SU-DHL-6 (cell line): ENCODE data around the gene NPY1R.

Source experiments
- H2AFZ ChIP-seq: fragments of 200-600 bp; sonication (generic); 2 replicates; pipeline ENCODE4 v1.6.1; 2014; ENCODE audit warnings: low read depth, mild to moderate bottlenecking, moderate library complexity, mixed read lengths, antibody characterized with exemption, low read length; ENCODE audit not compliant: severe bottlenecking
- H3F3A ChIP-seq: fragments of 200-600 bp; shearing (Covaris generic); 2 replicates; pipeline ENCODE4 v1.6.0; 2016; ENCODE audit warnings: antibody characterized with exemption, mild to moderate bottlenecking; ENCODE audit not compliant: insufficient read depth
- H3K27ac ChIP-seq: fragments of 200-600 bp; sonication (generic); 2 replicates; pipeline ENCODE4 v1.5.1; 2016; ENCODE audit warnings: low read depth, mild to moderate bottlenecking, low read length, moderate library complexity, mixed read lengths
- H3K27me3 ChIP-seq: fragments of 200-600 bp; sonication (generic), shearing (Covaris generic); 2 replicates; pipeline ENCODE4 v1.6.0; 2014; ENCODE audit warnings: mild to moderate bottlenecking, low read length
- H3K36me3 ChIP-seq: fragments of 200-600 bp; sonication (generic); 2 replicates; pipeline ENCODE4 v1.6.1; 2014; ENCODE audit warnings: mild to moderate bottlenecking, low read length, mixed read lengths
- H3K4me2 ChIP-seq: fragments of 300-600, 200-600 bp; shearing (Covaris generic), sonication (generic); 2 replicates; pipeline ENCODE4 v1.6.0; 2014; ENCODE audit warnings: low read length, low read depth, mild to moderate bottlenecking; ENCODE audit not compliant: poor library complexity, severe bottlenecking
- H3K4me3 ChIP-seq: fragments of 200-600 bp; sonication (generic); 2 replicates; pipeline ENCODE4 v1.5.1; 2014; ENCODE audit warnings: antibody characterized with exemption, low read length, mild to moderate bottlenecking, mixed read lengths; ENCODE audit not compliant: insufficient read depth, poor library complexity, severe bottlenecking
- H3K79me2 ChIP-seq: fragments of 200-600 bp; sonication (generic); 2 replicates; pipeline ENCODE4 v1.6.1; 2014; ENCODE audit warnings: mild to moderate bottlenecking, low read length, moderate library complexity; ENCODE audit not compliant: insufficient read depth
- H3K9ac ChIP-seq: fragments of 200-600 bp; sonication (generic); 2 replicates; pipeline ENCODE4 v1.7.0; 2014; ENCODE audit warnings: mild to moderate bottlenecking, low read length
- H3K9me2 ChIP-seq: fragments of 200-600 bp; sonication (generic); replicated peaks from 2 replicates; pipeline ENCODE4 v1.6.1; 2014; ENCODE audit warnings: low read length; ENCODE audit not compliant: insufficient read depth
- H3K9me3 ChIP-seq: fragments of 200-600 bp; sonication (generic); 2 replicates; pipeline ENCODE4 v1.6.1; 2014; ENCODE audit warnings: low read length, mixed read lengths; ENCODE audit not compliant: insufficient read depth
- H4K20me1 ChIP-seq: fragments of 200-600 bp; sonication (generic); 2 replicates; pipeline ENCODE4 v1.6.1; 2014; ENCODE audit warnings: low read depth, mild to moderate bottlenecking, antibody characterized with exemption, low read length, moderate library complexity, mixed read lengths
- CTCF ChIP-seq: fragments of 200-600 bp; sonication (generic); IDR thresholded peaks from one replicate; pipeline ENCODE4 v1.5.1; 2017; ENCODE audit warnings: antibody characterized with exemption, mild to moderate bottlenecking, low read length, moderate library complexity; ENCODE audit not compliant: insufficient read depth, poor library complexity, severe bottlenecking
- EZH2phosphoT487 ChIP-seq: fragments of 200-600 bp; sonication (generic), shearing (Covaris generic); conservative IDR thresholded peaks from 2 replicates; pipeline ENCODE4 v1.6.1; 2018; ENCODE audit warnings: mild to moderate bottlenecking, antibody characterized with exemption, low read length, moderate library complexity, mixed read lengths

The NPY1R gene

GRCh38 chr4:163350672-163351071 lies 18.3 kb upstream of the NPY1R start:
- Histone ChIP-seq H2AFZ (no peak overlapping the region), H3K4me3 (no peak overlapping the region), H3K9me3 (no peaks in the 10 kb centered on the region), H3K9ac (no peak overlapping the region), H3K9me2 (no peaks in the 10 kb centered on the region), H3K36me3 (no peaks in the 10 kb centered on the region), H3K27me3 (no peaks in the 10 kb centered on the region), H3F3A (no peaks in the 10 kb centered on the region), H3K4me2 (no peak overlapping the region), H3K79me2 (no peaks in the 10 kb centered on the region), H3K27ac (no peak overlapping the region), H4K20me1 (no peaks in the 10 kb centered on the region)
- TF ChIP-seq EZH2phosphoT487 (no peak), CTCF (no peak)

- no peaks in the 10 kb centered on the region for H3F3A ChIP-seq
- H3K36me3 ChIP-seq = no peaks in the 10 kb centered on the region
- TF ChIP-seq CTCF (no peak), EZH2phosphoT487 (no peak)
- H3K9ac ChIP-seq = no peak overlapping the region
- no peak overlapping the region for H3K27ac ChIP-seq
- no peak overlapping the region for H3K4me2 ChIP-seq
- no peaks in the 10 kb centered on the region for H3K79me2 ChIP-seq
- H3K4me3 ChIP-seq = no peak overlapping the region
- H4K20me1 ChIP-seq = no peaks in the 10 kb centered on the region
- no peaks in the 10 kb centered on the region for H3K9me3 ChIP-seq
- no peaks in the 10 kb centered on the region for H3K27me3 ChIP-seq
- H3K9me2 ChIP-seq = no peaks in the 10 kb centered on the region
- no peak overlapping the region for H2AFZ ChIP-seq
These were observed 12.0 kb upstream of the NPY1R start for GRCh38 chr4:163344147-163345125.

GRCh38 chr4:163343604-163344146 lies 11.3 kb upstream of the NPY1R start, which contains the start of gene NPY5R:
NPY5R (plus strand) TSS chr4:163343892; CDS start chr4:163350274, 6,382 bp downstream.
- Histone ChIP-seq H3K4me3 (no peak within 1 kb of the TSS), H3K27ac (no peak within 1 kb of the TSS), H2AFZ (no peak within 1 kb of the TSS), H3K9me3 (no peaks in the 10 kb centered on the region), H3K9ac (no peak within 1 kb of the TSS), H3K36me3 (no peaks in the 10 kb centered on the region), H3K4me2 (no peak within 1 kb of the TSS), H3K27me3 (no peaks in the 10 kb centered on the region), H3K79me2 (no peaks in the 10 kb centered on the region), H4K20me1 (no peaks in the 10 kb centered on the region), H3F3A (no peaks in the 10 kb centered on the region), H3K9me2 (no peaks in the 10 kb centered on the region)
- TF ChIP-seq EZH2phosphoT487 (no peak), CTCF (no peak)
